PFSK-1 (cell line): ENCODE data around the gene PHF2.

Source experiments
- POLR2AphosphoS5 ChIP-seq: IDR thresholded peaks from 2 replicates; pipeline ENCODE4 v1.6.1; 2012; ENCODE audit warnings: low read depth, mild to moderate bottlenecking, control low read depth, low read length, moderate library complexity
- REST ChIP-seq, 2 experiments: IDR thresholded peaks; 2 replicates each; pipeline versions ENCODE4 v1.6.1 to v1.8.0; 2011 to 2012; ENCODE audit warnings: low read depth in 2 of 2, low read length in 2 of 2, control low read depth in 1 of 2, inconsistent platforms in 1 of 2, mild to moderate bottlenecking in 1 of 2, moderate library complexity in 1 of 2; ENCODE audit not compliant: insufficient read depth in 1 of 2
- SIN3A ChIP-seq: IDR thresholded peaks from 2 replicates; pipeline ENCODE4 v1.6.1; 2012; ENCODE audit warnings: mild to moderate bottlenecking, low read length, moderate library complexity, borderline replicate concordance; ENCODE audit not compliant: insufficient read depth
- TAF1 ChIP-seq: IDR thresholded peaks from 2 replicates; pipeline ENCODE4 v1.6.1; 2012; ENCODE audit warnings: low read length, control low read depth, borderline replicate concordance; ENCODE audit not compliant: insufficient read depth

- TF ChIP-seq POLR2AphosphoS5 (no peak), TAF1 (no peak), REST (IDR thresholded peaks at IDR 0.05; ENCODE audit: insufficient read depth in 1 of 2, low read depth in 2 of 2, low read length in 2 of 2) (no peak), SIN3A (no peak)
Observed at GRCh38 chr9:93668261-93668871, 92.0 kb downstream of the PHF2 start.
